ENCODE measurements around the gene LAMA2. TPM values are rescaled to one million over a fixed set of nuclear protein-coding genes. Genes with fewer than 3 reads are reported as not detected.

Gene LAMA2
- total and polyA plus RNA-seq, 3 donors from 2014 or later: 25.9 to 94.8 (median 56.0) TPM

DNA sequence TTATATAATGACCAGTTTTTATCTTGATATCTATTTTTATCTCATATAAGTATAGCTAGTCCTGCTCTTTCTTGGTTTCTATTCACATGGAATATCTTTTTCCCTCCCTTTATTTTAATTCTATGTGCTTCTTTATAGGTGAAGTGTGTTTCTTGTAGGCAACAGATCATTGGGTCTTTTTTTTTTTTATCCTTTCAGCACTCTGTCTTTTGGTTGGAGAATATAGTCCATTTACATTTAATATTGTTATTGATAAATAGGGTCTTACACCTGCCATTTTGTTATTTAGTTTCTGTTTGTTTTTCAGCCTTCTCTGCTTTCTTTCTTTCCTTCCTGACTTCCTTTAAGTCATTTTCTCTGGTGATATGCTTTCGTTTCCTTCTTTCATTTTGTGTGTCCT lies 22.2 kb upstream of the LAMA2 start:
- Histone ChIP-seq H3K4me3 (no peak overlapping the region), H3K27ac (no peak overlapping the region), H3K27me3 (no peaks in the 10 kb centered on the region), H3K4me1 (no peaks in the 10 kb centered on the region), H3K36me3 (ENCODE audit: low read depth, missing control alignments) (no peaks in the 10 kb centered on the region), H3K9me3 (no peaks in the 10 kb centered on the region)
- no peak for DNase-seq
- intact Hi-C loops (cut with DNase I; ENCODE audit: low total_unique reads): no loop called here
- TF ChIP-seq POLR2A (IDR thresholded peaks at IDR 0.05): no peak
- TF ChIP-seq, protein P1, sequence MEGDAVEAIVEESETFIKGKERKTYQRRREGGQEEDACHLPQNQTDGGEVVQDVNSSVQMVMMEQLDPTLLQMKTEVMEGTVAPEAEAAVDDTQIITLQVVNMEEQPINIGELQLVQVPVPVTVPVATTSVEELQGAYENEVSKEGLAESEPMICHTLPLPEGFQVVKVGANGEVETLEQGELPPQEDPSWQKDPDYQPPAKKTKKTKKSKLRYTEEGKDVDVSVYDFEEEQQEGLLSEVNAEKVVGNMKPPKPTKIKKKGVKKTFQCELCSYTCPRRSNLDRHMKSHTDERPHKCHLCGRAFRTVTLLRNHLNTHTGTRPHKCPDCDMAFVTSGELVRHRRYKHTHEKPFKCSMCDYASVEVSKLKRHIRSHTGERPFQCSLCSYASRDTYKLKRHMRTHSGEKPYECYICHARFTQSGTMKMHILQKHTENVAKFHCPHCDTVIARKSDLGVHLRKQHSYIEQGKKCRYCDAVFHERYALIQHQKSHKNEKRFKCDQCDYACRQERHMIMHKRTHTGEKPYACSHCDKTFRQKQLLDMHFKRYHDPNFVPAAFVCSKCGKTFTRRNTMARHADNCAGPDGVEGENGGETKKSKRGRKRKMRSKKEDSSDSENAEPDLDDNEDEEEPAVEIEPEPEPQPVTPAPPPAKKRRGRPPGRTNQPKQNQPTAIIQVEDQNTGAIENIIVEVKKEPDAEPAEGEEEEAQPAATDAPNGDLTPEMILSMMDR (IDR thresholded peaks at IDR 0.05): no peak
- 81 to 89% methylated on average over 1 of the region's 1 CpG for WGBS, 2 donors

DNA sequence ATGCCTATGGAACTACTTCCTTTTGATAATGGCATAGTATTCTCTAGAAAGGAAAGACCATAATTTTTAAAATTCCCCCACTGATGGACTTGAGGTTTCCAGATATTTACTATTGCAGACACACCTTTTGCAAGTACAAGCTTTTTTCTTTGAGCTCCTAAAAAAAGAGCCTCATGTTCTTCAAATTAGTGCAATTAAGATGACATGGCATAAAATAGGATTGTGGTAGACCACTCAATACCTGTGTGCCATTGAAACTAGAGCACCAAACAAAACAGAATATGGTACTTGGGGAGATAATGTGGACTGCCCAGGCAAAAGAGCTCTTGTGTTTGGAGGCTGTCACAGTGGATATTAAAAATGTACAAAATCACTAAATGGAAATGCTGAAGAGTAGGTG lies 19.0 kb upstream of the LAMA2 start:
- intact Hi-C loops (cut with DNase I; ENCODE audit: low total_unique reads): no loop called here
- H3K4me3 ChIP-seq: no peak overlapping the region
- H3K9me3 ChIP-seq: no peaks in the 10 kb centered on the region
- DNase-seq: no peak
- no peak overlapping the region for H3K27ac ChIP-seq
- no peaks in the 10 kb centered on the region for H3K27me3 ChIP-seq
- no peaks in the 10 kb centered on the region for H3K36me3 ChIP-seq (ENCODE audit: low read depth, missing control alignments)
- no peaks in the 10 kb centered on the region for H3K4me1 ChIP-seq
- TF ChIP-seq POLR2A (IDR thresholded peaks at IDR 0.05): no peak
- TF ChIP-seq, protein P1 (IDR thresholded peaks at IDR 0.05): no peak

DNA sequence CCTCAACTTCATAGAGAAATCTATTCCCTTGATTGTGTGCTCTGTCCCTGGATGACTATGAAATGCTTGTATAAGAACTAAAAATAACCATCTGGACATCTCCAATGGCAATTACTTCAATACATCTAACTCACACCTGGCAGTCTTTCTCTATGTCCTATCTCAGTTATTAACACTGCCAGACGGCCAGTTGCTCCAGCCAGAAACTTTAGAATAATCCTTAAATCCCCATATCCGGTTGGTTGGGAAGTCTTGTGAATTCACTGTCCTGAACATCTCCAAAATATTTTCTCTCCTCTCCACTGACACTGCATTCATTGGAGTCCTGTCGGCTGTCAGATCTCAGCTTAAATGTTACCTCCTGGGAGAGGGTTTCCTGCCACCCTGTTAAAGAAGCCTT lies 12.2 kb upstream of the LAMA2 start:
- Histone ChIP-seq H3K9me3 (no peaks in the 10 kb centered on the region), H3K27me3 (no peaks in the 10 kb centered on the region), H3K27ac (no peak overlapping the region), H3K4me3 (no peak overlapping the region), H3K4me1 (no peaks in the 10 kb centered on the region), H3K36me3 (ENCODE audit: low read depth, missing control alignments) (no peaks in the 10 kb centered on the region)
- intact Hi-C loops (cut with DNase I; ENCODE audit: low total_unique reads): no loop called here
- TF ChIP-seq POLR2A (IDR thresholded peaks at IDR 0.05): no peak
- TF ChIP-seq, protein P1 (IDR thresholded peaks at IDR 0.05): no peak
- no peak for DNase-seq
- WGBS, 2 donors: 79 to 92% methylated on average over 3 of the region's 3 CpGs

DNA sequence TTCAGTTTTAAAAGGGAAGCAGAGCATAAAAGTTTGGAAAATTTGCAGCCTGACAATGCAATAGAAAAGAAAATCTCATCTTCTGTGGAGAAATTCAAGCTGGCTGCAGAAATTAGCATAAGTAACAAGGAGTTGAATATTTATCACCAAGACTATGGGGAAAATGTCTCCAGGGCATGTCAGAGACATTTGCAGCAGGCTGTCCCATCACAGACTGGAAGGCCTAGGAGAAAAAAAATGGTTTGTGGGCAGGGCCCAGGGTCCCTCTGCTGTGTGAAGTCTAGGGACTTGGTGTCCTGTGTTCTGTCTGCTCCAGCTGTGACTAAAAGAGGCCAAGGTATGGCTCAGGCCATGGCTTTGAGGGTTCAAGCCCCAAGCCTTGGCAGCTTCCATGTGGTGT lies 8.1 kb upstream of the LAMA2 start:
- no peak overlapping the region for H3K4me3 ChIP-seq
- H3K27ac ChIP-seq: no peak overlapping the region
- no peaks in the 10 kb centered on the region for H3K36me3 ChIP-seq (ENCODE audit: low read depth, missing control alignments)
- no peaks in the 10 kb centered on the region for H3K27me3 ChIP-seq
- TF ChIP-seq, protein P1 (IDR thresholded peaks at IDR 0.05): no peak
- no peak for TF ChIP-seq POLR2A (IDR thresholded peaks at IDR 0.05)
- intact Hi-C loops (cut with DNase I; ENCODE audit: low total_unique reads): no loop called here
- no peaks in the 10 kb centered on the region for H3K4me1 ChIP-seq
- no peaks in the 10 kb centered on the region for H3K9me3 ChIP-seq
- DNase-seq: no peak

DNA sequence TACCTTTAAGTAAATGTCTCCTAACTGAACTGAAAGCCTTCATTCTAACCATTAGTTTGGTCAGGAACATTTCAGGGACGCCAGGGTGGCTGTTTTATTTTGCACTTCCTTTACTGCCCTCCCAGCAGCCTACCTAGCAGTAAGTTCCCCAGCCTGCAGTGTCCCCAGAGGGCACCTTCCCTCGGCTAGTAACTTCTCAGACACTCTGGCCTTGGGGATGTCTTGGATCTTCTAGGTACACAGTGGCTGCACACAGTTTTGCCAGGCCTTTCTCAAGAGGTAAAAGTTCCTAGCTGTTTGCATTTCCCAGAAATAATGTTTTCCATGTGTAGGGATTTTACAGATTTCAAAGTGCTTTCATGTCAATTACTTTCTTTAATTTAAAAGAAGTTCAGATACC lies 378 bp upstream of the LAMA2 start:
- peak overlapping the region; percentile 65 to 81 for H3K4me3 ChIP-seq
- WGBS, 2 donors: 8 to 14% methylated on average over 2 of the region's 2 CpGs
- TF ChIP-seq, protein P1 (IDR thresholded peaks at IDR 0.05): no peak
- no peak for TF ChIP-seq POLR2A (IDR thresholded peaks at IDR 0.05)
- H3K4me1 ChIP-seq: peaks cover 7% of the 10 kb centered on the region
- H3K27ac ChIP-seq: peak overlapping the region; percentile 86 to 91
- no peaks in the 10 kb centered on the region for H3K36me3 ChIP-seq (ENCODE audit: low read depth, missing control alignments)
- no peaks in the 10 kb centered on the region for H3K9me3 ChIP-seq
- intact Hi-C loops (cut with DNase I; ENCODE audit: low total_unique reads): no loop called here
- H3K27me3 ChIP-seq: no peaks in the 10 kb centered on the region
- peak; percentile 36 for DNase-seq

Data from testis (tissue), 3 donors.